HG03520 (cell line): ENCODE results near the gene TTLL13.

Source experiments
- ATAC-seq: cut with Tn5 transposase; IDR thresholded peaks from one replicate; pipeline ENCODE4 v1.9.1; 2021; ENCODE audit warnings: mild to moderate bottlenecking, moderate library complexity; ENCODE audit not compliant: unreplicated experiment

TTLL13 gene, protein sequence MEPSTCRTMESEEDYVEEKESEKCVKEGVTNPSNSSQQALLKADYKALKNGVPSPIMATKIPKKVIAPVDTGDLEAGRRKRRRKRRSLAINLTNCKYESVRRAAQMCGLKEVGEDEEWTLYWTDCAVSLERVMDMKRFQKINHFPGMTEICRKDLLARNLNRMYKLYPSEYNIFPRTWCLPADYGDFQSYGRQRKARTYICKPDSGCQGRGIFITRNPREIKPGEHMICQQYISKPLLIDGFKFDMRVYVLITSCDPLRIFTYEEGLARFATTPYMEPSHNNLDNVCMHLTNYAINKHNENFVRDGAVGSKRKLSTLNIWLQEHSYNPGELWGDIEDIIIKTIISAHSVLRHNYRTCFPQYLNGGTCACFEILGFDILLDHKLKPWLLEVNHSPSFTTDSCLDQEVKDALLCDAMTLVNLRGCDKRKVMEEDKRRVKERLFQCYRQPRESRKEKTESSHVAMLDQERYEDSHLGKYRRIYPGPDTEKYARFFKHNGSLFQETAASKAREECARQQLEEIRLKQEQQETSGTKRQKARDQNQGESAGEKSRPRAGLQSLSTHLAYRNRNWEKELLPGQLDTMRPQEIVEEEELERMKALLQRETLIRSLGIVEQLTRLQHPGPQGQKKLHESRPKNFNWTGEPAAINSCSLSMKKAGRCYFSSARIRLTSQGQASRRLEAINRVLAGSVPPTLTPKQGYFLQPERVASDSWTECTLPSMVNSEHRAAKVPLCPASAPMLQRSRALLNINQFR

DNA sequence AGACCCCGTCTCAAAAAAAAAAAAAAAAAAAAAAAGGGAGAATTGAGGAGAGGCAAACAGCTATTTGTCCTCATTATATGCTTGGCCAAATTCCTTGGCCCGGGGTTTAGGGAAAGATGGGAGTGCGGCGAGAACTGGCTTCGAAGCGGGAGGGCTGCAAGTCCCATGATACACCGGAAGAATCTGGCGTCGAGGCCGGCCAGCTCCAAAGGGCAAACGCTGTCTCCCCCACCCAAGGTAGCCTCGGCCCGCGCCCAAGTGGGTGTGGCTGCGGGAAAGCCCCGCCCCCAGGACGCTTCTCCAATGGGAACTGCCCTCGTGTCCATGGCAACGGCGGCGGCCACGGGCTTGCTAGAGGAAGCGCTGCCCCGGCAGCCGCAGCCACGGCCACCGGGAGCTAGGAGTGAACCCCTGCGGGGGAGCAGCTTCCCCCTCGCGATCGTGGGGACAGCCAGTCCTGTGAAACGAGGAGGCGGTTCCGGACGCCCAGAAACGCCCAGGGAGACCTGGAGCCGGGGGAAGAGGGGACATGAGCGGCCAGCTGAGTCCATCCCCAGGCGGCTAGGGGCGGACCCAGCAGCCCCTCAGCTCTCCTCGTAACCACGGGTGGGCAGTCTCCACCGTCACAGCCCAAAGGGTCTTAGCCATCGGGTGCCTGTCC, at the start of gene TTLL13:
Gene TTLL13, plus strand, starts transcription at position 354 of the 661 bp plus-strand sequence. CDS start 1,075 bp downstream, outside the sequence.
- no peak for ATAC-seq

DNA sequence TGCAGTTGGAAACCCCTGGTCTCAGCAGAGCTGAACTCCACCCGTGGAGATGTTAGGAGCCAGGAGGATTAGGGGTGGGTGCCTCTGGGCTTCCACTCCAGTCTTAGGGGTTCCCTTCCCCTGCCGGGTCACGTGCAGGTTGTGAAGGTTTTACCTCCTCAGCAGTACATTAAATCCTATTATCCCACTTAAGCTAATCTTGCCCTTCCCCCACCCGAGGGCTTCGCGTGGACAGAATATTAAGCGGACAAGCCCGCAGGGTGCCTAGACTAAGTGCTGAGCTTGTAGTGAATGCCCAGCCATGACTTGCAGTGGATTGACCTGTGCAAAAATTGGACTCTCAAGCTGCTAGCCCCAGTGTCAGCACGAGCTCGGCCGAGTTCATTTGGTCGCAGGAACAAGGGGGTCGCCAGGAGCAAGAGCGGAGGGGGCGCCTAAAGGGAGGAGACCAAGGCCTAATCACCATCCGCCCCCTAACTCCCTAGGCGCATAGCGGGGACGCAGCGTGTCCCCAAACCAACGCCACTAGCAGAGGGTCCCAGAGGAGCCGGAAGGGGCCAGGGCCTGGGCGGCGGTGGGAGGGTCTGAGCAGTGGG, 48.7 kb upstream of the TTLL13 start:
- ATAC-seq = no peak

DNA sequence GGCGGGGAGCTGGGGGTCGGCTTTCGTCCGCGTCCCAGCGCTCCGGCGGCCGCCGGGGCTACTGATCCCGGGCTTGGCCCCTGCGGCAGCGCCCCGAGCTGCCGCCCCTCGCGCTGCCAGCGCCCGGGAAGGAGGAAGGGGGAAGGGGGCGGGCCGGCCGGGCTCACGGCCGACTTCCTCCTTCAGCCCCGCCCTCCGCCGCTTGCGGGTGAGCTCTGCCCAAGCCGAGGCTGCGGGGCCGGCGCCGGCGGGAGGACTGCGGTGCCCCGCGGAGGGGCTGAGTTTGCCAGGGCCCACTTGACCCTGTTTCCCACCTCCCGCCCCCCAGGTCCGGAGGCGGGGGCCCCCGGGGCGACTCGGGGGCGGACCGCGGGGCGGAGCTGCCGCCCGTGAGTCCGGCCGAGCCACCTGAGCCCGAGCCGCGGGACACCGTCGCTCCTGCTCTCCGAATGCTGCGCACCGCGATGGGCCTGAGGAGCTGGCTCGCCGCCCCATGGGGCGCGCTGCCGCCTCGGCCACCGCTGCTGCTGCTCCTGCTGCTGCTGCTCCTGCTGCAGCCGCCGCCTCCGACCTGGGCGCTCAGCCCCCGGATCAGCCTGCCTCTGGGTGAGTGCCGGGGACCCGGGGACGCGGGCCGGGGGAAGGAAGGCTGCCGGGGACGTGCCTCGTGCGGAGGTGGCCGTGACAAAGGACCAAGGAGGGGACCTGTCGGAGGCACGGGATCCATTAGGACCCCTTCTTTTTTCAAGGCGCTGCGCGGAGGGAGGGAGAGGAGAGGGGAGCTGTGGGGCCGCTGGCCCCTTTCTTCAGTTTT, 48.0 kb upstream of the TTLL13 start, which contains the start of gene SEMA4B:
Gene SEMA4B, plus strand, starts transcription at position 201 of the 814 bp plus-strand sequence. Its CDS starts 249 bp downstream, at position 450.
- ATAC-seq = peak; percentile 77

DNA sequence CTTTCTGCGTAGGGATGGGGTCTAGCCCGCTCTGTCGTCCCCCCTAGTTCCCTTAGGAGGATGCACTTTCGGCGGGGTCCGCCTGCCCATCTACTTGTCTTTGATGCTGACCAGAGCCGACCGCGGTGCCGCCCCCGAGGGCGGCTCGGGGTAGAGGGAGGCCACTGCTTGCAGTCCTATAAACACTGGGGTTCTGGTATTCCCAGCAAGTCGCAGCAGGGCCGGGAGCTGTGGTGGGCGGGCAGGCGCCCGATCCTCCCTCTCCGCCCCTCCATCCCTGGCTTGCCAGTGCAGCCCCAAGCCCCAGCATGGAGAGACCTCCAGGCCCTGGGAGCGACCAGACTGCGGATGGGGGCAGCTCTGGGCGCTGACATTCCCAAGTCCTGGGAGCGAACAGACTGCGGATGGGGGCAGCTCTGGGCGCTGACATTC, 47.4 kb upstream of the TTLL13 start:
- ATAC-seq = no peak

DNA sequence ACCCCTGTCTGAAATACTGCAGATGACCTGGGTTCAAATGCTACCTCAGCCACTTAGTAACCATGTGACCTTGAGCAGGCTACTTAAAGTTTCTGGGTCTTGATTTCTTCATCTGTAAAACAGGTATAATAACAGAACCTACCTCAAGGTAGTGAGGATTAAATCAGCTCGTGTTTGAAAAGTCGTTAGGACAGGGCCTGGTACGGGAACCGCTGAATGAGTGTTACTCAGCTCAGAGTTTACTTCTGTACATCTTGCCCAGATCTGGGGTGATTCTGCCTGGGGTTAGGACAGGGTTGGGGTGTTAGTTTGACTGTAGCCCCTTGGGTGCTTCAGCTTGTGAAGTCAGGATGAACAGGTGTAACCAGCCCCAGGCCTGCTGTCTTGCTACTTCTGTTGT, 46.4 kb upstream of the TTLL13 start:
- no peak for ATAC-seq

DNA sequence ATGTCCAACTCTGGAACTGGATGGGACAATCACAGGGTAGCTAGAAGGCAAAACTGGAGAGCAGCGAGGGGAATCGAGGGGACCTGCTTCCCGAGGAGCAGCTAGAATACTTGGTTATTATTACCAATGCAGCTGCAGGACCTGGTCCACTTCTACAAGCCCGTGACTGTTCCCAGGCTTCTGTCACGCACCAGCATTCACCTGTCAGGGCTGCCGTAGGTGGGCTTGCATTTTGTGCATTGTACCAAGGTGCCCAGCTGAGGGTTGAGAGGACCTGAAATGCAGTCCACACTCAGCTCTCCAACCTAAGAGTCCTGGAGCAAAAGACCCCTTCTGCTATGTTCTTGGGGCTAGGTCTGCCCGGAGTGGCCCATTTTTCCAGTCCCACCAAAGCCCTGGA, 45.9 kb upstream of the TTLL13 start:
- no peak for ATAC-seq

DNA sequence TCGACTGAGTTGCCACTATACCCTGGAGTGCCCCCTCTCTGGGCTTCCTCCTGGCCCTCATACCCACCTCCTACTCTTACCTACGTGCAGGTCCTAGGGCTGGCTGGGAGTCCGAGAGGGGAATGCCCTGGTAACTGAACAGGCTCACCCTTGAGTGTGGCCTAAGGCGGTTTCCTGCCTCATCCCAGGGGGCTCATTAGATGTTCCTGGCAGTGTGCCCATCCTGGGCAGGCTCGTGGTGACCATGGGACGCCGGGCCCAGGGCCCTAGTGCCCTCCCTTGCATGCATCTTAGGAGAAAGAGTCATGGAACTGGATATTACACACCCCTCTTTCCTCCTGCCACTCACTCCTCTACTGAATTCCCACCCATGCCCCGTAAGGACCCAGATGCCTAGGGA, 45.4 kb upstream of the TTLL13 start:
- no peak for ATAC-seq

DNA sequence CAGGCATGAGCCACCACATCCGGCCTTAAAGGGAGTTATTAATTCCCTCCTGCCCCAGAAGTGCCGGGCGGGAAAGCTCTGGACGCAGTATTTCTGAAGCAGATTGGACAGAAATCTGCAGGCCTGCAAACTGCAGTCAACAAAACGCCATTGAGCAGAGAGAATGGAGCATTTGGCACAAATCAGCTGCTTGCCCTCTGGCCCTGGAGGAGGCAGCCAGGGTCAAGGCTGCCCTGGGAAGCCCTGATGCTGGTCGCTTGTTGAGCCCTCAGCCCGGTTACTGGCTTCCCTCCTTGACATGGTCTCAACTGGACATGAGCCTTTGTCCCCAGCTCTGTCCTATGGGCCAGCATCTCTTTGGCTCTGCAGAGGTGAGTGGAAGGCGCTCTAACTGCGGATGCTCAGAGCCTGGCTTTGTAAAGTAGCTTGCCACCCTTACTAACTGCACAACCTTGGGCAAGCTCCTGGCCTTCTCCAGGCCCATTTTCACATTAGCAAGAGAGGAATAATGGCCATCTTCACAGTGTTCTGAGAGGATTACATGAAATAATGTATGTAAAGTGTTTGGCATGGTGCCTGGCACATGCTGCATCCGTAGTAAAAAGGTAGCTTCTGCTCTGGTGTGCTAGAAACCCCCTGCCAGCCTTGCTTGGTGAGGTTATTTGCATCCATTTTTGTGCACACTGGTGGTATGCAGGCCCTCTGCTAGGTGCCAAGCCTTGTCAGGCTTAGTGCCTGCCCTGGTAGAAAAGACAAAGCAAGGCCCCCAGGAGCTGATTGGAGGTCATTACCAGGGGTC, 44.1 kb upstream of the TTLL13 start:
- no peak for ATAC-seq

DNA sequence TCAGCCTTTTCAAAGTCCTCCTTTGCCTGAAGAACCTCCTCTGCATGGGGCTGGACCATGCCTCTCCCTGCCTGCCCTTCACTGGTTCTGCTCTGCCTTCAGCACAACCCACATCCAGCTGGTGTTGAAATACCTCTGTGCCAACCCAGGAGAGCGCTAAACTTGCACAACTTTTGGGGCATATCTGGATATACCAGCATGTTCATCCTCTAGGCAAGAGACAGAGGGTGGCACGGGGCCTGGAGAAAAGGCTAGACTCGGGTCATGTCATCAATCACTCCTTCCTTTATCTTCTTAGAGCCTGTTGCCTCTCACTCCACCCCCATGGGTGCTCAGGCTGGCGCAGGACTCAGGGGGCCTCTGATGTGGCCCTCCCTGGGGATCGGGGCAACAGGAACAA, 43.5 kb upstream of the TTLL13 start:
- ATAC-seq = no peak

DNA sequence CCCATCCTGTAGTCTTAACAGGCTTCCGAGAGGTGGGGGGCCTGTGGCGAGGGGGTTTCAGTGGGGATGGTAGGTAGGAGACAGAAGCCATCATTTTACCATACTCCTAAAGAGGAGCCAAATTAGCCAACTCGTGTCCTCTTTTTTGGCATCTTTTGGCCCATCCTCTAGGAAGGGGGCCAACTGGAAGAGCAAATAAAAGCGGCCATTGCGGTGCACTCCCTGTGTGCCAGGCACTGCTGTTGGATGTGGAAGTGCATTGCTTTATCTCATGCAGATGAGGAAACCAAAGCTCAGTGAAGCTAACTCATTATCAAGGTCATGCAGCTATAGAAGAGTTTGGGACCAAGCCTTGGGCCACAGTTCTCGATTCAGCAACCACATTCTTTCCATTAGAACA, 42.1 kb upstream of the TTLL13 start:
- no peak for ATAC-seq

DNA sequence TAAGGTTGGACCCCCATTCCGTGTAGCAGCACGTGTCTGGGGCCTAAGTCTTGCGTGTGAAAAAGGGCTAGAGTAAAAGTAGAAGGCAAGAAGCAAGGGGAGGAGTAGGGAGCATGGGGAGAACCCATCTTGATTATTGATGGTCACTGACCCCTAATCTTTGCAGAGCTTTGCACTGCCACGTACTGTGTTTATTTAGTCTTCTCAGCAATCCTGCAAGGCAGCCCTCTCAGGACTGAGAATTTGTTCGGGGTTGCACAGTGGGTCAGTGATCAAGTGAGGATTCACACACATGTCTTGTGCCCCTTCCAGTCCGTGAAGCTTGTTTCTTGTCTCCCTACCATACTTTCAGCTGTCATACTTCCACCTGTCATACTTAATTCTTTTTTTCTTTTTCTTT, 41.0 kb upstream of the TTLL13 start:
- no peak for ATAC-seq

DNA sequence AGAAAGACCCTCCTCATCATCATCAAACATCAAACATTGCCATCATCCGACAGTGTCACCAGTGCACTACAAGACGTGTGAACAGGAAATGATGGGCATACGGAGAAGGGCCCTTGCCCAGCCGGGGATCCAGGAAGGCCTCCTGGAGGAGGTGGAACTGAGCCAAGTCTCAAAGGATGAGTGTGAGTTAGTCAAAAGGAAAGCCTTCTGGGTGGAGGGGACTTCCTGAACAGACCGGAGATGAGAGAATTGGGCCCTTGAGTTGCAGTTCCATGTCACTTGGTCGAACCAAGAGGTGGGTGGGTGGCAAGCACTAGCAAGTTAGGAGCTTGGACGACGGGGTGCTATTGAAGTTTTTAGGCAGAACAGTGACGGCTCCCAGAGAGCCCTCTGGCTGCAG, 39.8 kb upstream of the TTLL13 start:
- ATAC-seq = no peak

DNA sequence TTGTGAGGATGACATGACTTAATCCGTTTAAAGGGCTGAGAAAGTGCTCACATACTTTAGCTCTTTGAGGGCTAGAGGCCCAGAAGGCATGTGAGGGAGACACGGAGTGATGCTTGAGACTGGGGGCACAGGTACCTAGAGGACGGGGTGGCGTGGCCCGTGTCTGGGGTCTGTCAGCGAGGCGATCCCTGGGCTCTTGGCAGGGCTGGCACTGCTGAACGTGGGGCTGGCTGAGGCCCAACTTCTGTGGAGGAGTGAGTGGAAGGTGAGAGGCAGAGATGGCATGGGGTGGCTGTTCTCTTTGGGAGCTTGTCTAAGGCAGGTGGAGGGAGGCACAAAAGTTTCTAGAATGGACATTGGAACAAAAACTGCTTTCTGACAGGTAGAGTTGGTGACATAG, 38.8 kb upstream of the TTLL13 start:
- ATAC-seq = no peak

DNA sequence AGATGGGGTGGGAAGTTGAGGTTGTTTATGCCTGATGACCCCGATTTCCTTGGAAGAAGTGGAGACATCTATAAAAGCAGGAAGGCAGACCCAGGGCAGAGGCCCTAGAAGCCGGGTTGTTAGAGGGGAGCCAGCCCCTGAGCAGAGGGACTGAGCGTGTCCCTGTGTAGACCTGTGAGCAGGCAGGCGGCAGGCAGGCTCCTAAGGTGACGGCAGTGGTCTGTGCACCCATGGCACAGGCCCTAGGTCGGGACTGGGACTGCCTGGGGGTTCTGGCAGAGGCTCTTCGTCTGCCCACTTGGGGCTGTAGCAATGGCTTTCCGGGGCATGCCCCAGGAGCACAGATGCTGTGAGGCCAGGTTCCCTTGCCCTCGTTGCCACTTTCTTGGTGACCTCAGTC, 38.3 kb upstream of the TTLL13 start:
- ATAC-seq = no peak

DNA sequence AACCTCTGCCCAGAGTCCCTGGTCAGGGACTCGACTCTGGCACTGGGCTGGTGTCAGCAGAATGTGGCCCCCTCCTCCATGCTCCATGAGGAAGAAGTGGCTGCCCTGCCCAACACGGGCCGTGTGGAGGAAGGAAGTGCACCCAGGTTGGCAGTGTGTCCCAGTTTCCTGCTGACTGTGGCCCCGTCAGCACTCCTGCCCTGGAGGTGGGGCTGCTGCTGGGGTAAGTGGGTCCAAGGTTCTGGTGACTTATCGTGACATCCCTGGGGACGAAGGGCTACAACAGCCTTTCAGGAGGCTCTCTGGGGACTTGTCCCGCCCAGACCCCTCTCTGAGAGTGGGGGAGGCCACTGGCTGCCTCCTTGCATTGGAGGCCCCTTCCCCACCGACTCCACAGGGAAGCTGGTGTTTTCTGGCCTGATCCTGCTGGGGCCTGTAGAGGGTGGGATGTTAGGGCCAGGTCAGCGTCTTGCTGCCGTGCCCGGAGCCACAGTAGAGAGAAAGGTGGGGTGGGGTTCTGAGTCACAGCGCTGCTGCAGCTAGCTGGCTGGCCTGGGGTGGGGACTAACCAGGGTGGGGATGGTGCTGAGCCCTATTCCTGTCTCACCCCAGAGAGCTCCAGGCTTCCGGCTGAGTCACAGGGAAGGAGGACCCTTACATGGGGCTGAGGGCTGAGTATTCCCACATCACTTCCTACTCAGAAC, 37.8 kb upstream of the TTLL13 start:
- ATAC-seq = no peak

DNA sequence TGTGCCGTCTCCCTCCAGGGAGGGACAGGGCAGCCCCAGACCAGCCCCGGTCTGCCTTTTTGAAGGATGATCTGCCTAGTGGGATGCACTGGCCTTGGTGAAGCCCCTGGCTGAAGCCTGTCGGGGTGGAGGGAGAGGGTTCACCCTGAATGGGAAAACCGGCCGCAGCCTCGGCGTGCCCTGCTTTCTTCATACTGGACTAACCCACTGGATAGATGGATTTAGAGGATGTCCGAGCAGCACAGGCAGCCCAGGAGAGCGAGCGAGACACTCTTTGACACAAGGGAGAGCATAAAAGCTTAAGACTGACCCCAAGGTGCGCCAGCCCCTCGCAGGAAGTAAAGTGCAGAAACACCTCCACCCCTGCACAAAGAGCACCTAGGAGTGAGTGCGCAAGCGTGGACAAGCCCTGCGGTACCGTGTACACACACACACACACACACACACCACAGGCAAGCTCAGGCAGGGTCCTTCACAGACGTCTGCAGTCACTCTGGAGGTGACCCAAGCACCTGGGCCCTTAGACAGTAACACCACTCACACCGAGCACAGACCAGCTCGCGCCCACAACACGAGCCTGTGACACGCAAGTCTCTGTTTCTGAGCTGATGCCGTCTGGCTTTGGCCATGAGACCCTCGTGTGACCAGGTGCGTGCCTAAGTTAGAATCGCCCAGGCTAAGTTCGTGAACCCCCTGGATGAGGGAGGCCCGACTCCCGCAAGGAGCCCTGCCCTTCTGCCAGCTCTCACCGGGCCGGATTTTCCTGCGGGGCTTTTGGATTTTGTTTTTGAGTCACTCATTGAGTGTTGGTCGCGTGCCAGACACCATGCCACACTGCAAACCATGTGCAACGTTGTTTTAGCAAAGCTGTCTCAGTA, 36.9 kb upstream of the TTLL13 start:
- no peak for ATAC-seq

DNA sequence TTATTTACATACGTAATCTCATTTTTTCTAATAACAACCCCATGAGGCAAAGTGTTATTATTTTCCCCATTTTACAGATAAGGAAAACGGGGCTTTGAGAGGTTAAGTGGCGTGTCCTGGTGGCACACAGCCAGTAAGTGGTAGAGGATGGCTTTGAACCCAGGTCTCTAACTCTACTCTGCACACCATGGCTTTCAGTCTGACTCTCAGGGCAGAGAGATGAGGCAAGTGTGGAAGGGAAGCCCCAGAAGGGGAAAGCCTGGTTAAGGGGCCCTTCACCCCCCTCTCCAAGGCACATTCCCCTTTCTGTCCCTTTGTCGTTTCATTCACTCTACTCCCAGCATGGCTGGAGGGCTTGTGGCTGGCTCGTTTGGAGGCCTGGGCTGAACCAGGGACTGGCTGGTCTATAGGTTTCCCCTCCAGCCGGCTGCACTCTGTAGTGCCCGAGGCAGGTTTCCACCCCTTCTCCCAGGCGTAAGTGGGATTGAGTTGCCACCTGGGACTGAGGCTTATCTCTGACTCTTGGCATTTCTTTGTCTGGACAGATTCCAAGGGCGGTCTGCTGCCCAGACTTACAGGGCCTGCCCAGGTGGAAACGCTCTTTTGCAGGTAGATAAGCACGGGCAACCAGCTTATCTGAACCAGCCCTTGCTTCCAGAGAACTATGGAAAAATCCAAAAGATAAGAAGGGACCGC, 36.1 kb upstream of the TTLL13 start:
- no peak for ATAC-seq
